COLO668 (cell line): ENCODE results near the gene CKMT2.
"Not testable (repeated sequence)": the region's sequence is repeated elsewhere in the genome, so short reads cannot be mapped to it uniquely, and the experiment has no call there.

Experiments
- DNase-seq: peaks from one replicate; lab custom pipeline; 2025; ENCODE audit not compliant: unreplicated experiment; lab: John Stamatoyannopoulos, UW

The CKMT2 gene

GRCh38 chr5:81249240-81249639 is 16.1 kb downstream of the CKMT2 start:
- DNase-seq, result peak; percentile 4

DNA sequence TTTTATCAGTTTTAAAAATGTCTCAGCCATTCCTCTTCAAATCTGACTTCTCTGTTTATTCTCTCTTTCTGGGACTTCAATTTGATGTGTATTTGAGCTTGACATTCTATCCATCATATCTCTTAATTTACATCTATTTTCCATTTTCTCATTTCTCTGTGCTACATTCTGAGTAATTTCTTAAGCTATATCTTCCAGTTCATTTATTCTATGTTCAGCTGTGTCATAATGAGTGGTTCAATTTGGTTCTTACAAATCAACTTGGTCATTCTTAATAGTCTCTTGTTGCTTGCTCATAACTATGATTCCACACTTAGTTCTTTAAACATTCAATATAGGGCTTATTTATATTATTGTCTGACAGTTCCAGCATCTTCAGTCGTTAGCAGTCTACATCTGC is 16.9 kb downstream of the CKMT2 start:
- no peak for DNase-seq

DNA sequence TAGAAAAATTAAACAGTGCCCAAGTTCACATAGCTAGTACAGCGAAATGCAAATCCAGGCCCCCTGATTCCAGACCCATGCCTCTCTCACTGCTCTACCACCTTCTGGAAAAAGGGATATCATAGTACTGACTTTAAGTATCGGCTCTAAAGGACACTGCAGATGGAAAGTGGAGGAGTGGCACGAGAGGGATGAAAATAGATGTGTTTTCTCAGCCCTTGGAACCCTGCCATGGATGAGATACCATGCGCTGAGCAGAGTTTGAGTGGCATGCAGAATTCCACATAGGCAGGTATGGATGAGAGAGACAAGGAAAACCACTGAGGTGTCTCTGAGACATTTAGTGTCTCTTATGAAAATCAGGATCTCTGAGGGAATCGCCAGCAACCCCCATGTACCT is 18.8 kb downstream of the CKMT2 start:
- no peak for DNase-seq

GRCh38 chr5:81252904-81253303 is 19.8 kb downstream of the CKMT2 start:
- no peak for DNase-seq

- DNase-seq, result no peak
Measured at GRCh38 chr5:81253875-81254274, 20.8 kb downstream of the CKMT2 start.

DNA sequence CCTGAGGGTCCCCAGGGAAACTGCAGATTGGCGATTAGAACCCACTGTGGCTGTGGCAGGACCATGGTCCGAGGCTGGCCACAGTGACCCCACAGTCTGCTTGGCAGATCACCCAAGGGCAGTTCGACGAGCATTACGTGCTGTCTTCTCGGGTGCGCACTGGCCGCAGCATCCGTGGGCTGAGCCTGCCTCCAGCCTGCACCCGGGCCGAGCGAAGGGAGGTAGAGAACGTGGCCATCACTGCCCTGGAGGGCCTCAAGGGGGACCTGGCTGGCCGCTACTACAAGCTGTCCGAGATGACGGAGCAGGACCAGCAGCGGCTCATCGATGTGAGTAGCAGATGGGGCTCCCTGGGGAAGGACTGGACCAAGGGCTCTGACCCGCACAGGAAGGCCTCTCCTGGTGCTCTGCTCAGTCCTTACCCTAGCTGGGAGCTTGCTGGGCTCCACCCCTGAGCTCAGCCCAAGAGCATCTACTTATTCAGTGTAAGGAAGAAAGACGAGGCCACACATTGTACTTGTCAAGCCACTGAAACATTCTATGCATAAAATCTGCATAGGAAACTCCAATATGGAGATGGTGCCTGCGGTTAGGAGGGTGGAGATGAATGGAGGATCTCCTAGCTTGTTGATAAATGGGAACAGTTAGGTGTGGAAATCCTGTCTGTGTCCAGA is 21.9 kb downstream of the CKMT2 start:
- DNase-seq, result no peak

GRCh38 chr5:81256766-81257165 is 23.6 kb downstream of the CKMT2 start:
- no peak for DNase-seq

- not testable (repeated sequence) for DNase-seq
Measured at GRCh38 chr5:81262796-81263195, 29.7 kb downstream of the CKMT2 start.

- DNase-seq, result no peak
Measured at GRCh38 chr5:81265101-81265500, 32.0 kb downstream of the CKMT2 start.

GRCh38 chr5:81268521-81269196 is 35.5 kb downstream of the CKMT2 start:
- no peak for DNase-seq

GRCh38 chr5:81269751-81270393 is 36.8 kb downstream of the CKMT2 start:
- DNase-seq, result no peak

DNA sequence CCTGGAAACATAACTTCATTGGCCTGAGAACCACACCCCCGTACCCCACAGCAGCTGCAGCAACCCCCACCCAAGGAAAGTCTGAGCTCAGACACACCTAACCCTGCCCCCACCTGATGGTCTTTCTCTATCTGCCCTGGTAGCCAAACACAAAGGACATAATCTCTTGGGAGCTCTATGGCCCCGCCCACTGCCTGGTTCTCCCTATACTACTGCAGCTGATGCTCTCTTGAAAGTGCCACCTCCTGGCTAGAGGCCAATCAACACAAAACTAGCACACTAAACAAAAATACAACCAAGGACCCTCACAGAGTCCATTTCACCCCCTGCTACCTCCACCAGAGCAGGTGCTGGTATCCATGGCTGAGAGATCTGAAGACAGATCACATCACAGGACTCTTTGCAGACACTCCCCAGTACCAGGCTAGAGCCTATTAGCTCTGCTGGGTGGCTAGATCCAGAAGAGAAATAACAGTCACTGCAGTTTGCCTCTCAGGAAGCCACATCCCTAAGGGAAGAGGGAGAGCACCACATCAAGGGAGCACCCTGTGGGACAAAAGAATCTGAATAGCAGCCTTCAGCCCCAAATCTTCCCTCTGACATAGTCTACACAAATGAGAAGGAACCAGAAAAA is 37.4 kb downstream of the CKMT2 start:
- DNase-seq, result peak; percentile 29

DNA sequence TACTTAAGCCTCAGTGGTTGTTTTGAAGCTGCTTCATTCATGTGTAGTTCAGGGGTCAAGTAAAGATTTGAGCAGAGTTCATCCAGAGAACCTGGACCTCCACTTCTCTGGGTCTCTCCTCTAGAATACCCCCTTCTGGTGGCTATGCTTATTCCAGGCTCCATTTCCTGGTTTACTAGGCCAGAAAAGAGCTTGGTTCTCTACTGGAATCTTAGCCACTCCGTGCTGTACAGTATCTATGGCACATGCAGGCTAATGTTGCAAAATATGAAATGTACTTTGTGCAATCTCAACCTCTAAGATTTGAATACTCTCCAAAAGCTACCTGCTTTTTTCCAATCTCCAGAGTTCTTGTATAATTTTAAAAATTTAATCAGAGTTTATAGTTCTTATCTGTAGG is 50.9 kb downstream of the CKMT2 start:
- DNase-seq, result no peak

DNA sequence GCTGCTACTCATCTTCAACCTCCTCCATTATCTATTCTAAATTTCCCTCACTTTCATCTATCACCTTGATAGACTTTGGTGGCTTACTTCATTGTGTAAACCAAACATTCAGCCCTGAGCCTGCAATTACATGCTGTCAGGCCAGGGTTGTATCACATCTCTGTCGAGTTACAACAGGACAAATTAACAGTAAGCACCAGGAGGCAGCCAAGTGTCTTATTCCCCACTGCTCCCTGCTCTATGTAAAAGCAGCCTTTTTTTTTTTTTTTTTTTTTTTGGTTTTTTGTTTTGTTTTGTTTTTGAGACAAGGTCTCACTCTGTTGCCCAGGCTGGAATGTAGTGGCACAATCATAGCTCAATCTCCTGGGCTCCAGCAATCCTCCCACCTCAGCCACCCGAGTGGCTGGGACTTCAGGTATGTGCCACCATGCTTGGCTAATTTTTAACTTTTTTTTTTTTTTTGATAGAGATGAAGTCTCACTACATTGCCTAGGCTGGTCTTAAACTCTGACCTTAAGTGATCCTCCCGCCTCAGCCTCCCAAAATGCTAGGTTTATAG is 53.0 kb downstream of the CKMT2 start:
- DNase-seq, result no peak

- no peak for DNase-seq
Measured at GRCh38 chr5:81288021-81288433, 54.9 kb downstream of the CKMT2 start.

DNA sequence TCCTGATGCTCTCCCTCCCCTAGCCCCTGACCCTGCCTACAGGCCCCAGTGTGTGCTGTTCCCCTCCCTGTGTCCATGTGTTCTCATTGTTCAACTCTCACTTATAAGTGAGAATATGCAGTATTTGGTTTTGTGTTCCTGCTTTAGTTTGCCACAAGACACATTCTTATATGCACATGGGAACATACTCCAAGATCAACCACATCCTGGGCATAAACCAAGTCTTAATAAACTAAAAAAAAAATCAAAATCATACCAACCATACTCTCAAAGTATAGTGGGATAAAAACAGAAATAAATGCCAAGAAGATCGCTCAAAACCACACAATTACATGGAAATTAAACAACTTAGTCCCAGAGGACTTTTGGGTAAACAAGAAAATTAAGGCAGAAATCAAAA is 57.0 kb downstream of the CKMT2 start:
- no peak for DNase-seq

GRCh38 chr5:81292130-81292529 is 59.0 kb downstream of the CKMT2 start:
- no peak for DNase-seq

GRCh38 chr5:81294021-81294420 is 60.9 kb downstream of the CKMT2 start:
- not testable (repeated sequence) for DNase-seq

DNA sequence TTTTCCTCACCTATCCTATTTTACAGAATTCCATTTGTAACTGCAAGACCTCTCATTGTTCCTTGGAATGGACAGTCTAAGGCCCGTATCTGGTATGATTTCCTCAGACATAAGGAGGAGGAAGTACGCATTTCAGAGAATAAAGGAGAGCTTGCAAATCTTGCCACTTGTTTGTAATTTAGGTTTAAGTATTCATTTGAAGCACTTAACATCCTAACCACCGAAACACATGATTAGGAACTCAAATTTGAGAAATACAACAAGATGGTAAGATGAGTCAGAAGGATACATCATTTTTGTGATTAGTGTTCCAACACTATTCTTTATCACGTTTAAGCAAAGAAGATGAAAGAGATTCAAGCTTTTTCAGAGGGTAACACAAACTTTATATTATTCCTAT is 64.4 kb downstream of the CKMT2 start:
- DNase-seq, result no peak

DNA sequence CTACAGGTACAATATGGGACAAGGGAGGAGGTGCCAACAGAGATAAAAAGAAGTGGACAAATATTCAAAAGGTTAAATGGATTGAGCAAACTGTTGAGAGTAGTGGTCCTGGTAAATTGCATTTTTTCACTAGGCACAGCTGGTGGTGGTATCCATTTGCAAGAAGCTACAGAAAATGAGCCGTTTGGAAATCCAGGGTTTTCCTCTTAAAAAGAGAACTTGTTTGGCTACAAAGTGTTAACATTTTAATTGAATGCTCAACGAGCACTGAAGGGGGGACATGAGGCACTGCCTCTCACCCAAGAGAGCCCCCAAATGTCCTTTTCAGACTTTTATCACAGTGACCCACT is 67.8 kb downstream of the CKMT2 start:
- DNase-seq, result no peak

GRCh38 chr5:81301271-81302015 is 68.3 kb downstream of the CKMT2 start, which contains the start of gene ZCCHC9:
ZCCHC9 (plus strand) TSS chr5:81301587; CDS start chr5:81304758, 3,171 bp downstream.
- peak; percentile 89 for DNase-seq
